Panc1 (cell line): ENCODE results near the gene MAGI2. TPM values are rescaled to one million over a fixed set of nuclear protein-coding genes. Genes with fewer than 3 reads are reported as not detected.

ENCODE experiments used
- ATAC-seq: fragments of 200-7000 bp; cut with Tn5 transposase; 2 replicates; pipeline ENCODE4 v1.9.1; 2020; ENCODE audit warnings: mild to moderate bottlenecking, moderate library complexity
- BruUV-seq: library from RNA; stranded (reverse); fragments of 400-500 nt; replicated peaks from 2 replicates; lab custom pipeline; 2021; lab: Mats Ljungman, UMichigan
- CTCF ChIA-PET: fragments of 300-600 bp; sonication (Branson Sonifier 250); formaldehyde crosslinking; loops from one replicate; lab custom pipeline; 2022; ENCODE audit warnings: antibody characterized with exemption; lab: Charles Lee
- POLR2A ChIA-PET: fragments of 300-600 bp; sonication (Branson Sonifier 250); formaldehyde crosslinking; loops from one replicate; lab custom pipeline; 2022; ENCODE audit warnings: antibody characterized with exemption; lab: Charles Lee
- DNase-seq: peaks from one replicate; pipeline ENCODE4 v3.0.0-alpha.2; 2010; ENCODE audit warnings: low read depth, low spot score
- H3K27ac ChIP-seq: 2 replicates; pipeline ENCODE4 v1.5.1; 2011; ENCODE audit warnings: mild to moderate bottlenecking, low read length, inconsistent platforms
- H3K27me3 ChIP-seq: fragments of 200-500 bp; sonication (Bioruptor generic); 2 replicates; pipeline ENCODE4 v1.6.0; 2014; ENCODE audit warnings: low read length, inconsistent platforms; ENCODE audit not compliant: control insufficient read depth, insufficient read depth
- H3K36me3 ChIP-seq: fragments of 200-500 bp; sonication (Bioruptor generic); 2 replicates; pipeline ENCODE4 v1.5.1; 2014; ENCODE audit warnings: inconsistent platforms, mild to moderate bottlenecking, low read length, moderate library complexity; ENCODE audit not compliant: control insufficient read depth, insufficient read depth
- H3K4me1 ChIP-seq: 2 replicates; pipeline ENCODE4 v1.5.1; 2011; ENCODE audit warnings: inconsistent platforms, mild to moderate bottlenecking, low read length, moderate library complexity; ENCODE audit not compliant: control insufficient read depth, insufficient read depth
- H3K4me3 ChIP-seq, 2 experiments: 2 replicates each; pipeline ENCODE4 v1.5.1; 2011 to 2012; ENCODE audit warnings: low read depth in 2 of 2, low read length in 2 of 2, mild to moderate bottlenecking in 2 of 2, inconsistent platforms in 1 of 2, moderate library complexity in 1 of 2
- H3K9me3 ChIP-seq: fragments of 200-500 bp; sonication (Bioruptor generic); 2 replicates; pipeline ENCODE4 v1.5.1; 2014; ENCODE audit warnings: low read depth, mild to moderate bottlenecking, inconsistent platforms, low read length, moderate library complexity; ENCODE audit not compliant: control insufficient read depth, insufficient read depth
- CTCF ChIP-seq: fragments of 450-650 bp; IDR thresholded peaks from 2 replicates; pipeline ENCODE4 v1.5.1; 2017; ENCODE audit warnings: mild to moderate bottlenecking
- POLR2AphosphoS5 ChIP-seq: IDR thresholded peaks from 2 replicates; pipeline ENCODE4 v1.6.1; 2012; ENCODE audit warnings: mild to moderate bottlenecking, low read depth, low read length, moderate library complexity
- REST ChIP-seq, 2 experiments: IDR thresholded peaks; 2 replicates each; pipeline ENCODE4 v1.6.1; 2011 to 2012; ENCODE audit warnings: low read depth in 2 of 2, control low read depth in 1 of 2, low read length in 1 of 2, mild to moderate bottlenecking in 1 of 2, moderate library complexity in 1 of 2; ENCODE audit not compliant: insufficient read depth in 1 of 2
- SIN3A ChIP-seq: IDR thresholded peaks from 2 replicates; pipeline ENCODE4 v1.6.1; 2012; ENCODE audit warnings: low read depth, mild to moderate bottlenecking, low read length, moderate library complexity, borderline replicate concordance; ENCODE audit not compliant: insufficient read depth
- TCF7L2 ChIP-seq: IDR thresholded peaks from 2 replicates; pipeline ENCODE4 v1.6.1; 2011; ENCODE audit warnings: mild to moderate bottlenecking, low read depth, low read length, inconsistent platforms
- in situ Hi-C: cut with HindIII; loops from 2 replicates; pipeline ENCODE4 v1.10.0; 2016; ENCODE audit warnings: low sequenced_read_pairs, low pct_unique_long_range_greater_than_20kb
- intact Hi-C: fragments of 100-400 bp; cut with micrococcal nuclease; formaldehyde crosslinking; loops from one replicate; pipeline ENCODE4 v1.10.0; 2022; ENCODE audit not compliant: unreplicated experiment
- total RNA-seq: library from RNA; stranded (reverse); gene quantifications from one replicate; pipeline ENCODE4 v1.2.1, GENCODE V29; 2021; ENCODE audit not compliant: unreplicated experiment

Gene MAGI2
- total RNA-seq, 1 experiment from 2014 or later: 5.4 TPM

GRCh38 chr7:79096361-79096805, 357.1 kb downstream of the MAGI2 start:
- intact Hi-C loops (no loop called here), in situ Hi-C loops (no loop called here)
- DNase-seq (no peak), ATAC-seq (no peak)
- ChIA-PET CTCF (no interaction called here), POLR2A (no interaction called here)
- no peak for TF ChIP-seq CTCF
- TF ChIP-seq POLR2AphosphoS5: no peak
- TF ChIP-seq SIN3A: no peak
- TF ChIP-seq REST (IDR thresholded peaks at IDR 0.05; ENCODE audit: insufficient read depth in 1 of 2, low read depth in 2 of 2, low read length in 1 of 2): no peak
- TF ChIP-seq TCF7L2: no peak
- BruUV-seq: no TSS peak
- no peaks in the 10 kb centered on the region for H3K36me3 ChIP-seq
- H3K9me3 ChIP-seq: no peaks in the 10 kb centered on the region
- H3K27ac ChIP-seq: no peak overlapping the region
- no peak overlapping the region for H3K4me3 ChIP-seq
- no peaks in the 10 kb centered on the region for H3K27me3 ChIP-seq
- no peaks in the 10 kb centered on the region for H3K4me1 ChIP-seq

GRCh38 chr7:79093421-79093820, 360.0 kb downstream of the MAGI2 start:
- intact Hi-C loops (no loop called here), in situ Hi-C loops (no loop called here)
- ChIA-PET CTCF (no interaction called here), POLR2A (no interaction called here)
- no peaks in the 10 kb centered on the region for H3K9me3 ChIP-seq
- TF ChIP-seq REST (IDR thresholded peaks at IDR 0.05; ENCODE audit: insufficient read depth in 1 of 2, low read depth in 2 of 2, low read length in 1 of 2) (no peak), CTCF (no peak), TCF7L2 (no peak), SIN3A (no peak), POLR2AphosphoS5 (no peak)
- ATAC-seq: no peak
- no peak overlapping the region for H3K27ac ChIP-seq
- H3K4me3 ChIP-seq: no peak overlapping the region
- no peak for DNase-seq
- H3K36me3 ChIP-seq: no peaks in the 10 kb centered on the region
- no peaks in the 10 kb centered on the region for H3K4me1 ChIP-seq
- no TSS peak for BruUV-seq
- H3K27me3 ChIP-seq: no peaks in the 10 kb centered on the region
